NCI-H1105 (cell line): ENCODE measurements around the gene MMP11.

ENCODE experiments used
- DNase-seq: peaks from one replicate; lab custom pipeline; 2025; lab: John Stamatoyannopoulos, UW

The MMP11 gene

GRCh38 chr22:23759566-23759965, 13.1 kb upstream of the MMP11 start:
- DNase-seq: no peak

DNA sequence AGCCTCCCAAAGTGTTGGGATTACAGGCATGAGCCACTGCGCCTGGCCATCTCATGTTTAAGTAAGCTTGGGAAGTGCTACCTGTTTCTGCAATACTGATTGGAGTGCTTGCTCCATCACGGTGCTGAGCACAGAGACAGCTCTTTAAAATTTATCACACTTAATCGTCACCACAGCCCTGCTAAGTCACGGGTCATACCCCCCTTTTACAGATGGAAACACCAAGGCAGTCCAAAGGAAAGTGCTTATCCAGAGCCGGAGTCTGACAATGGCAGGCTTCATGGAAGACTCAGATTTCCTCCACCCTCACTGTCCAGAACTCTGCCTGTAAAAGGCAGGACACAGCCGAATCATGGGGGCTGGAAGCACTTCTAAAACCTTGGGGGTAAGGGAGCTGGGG, 12.6 kb upstream of the MMP11 start:
- no peak for DNase-seq

DNA sequence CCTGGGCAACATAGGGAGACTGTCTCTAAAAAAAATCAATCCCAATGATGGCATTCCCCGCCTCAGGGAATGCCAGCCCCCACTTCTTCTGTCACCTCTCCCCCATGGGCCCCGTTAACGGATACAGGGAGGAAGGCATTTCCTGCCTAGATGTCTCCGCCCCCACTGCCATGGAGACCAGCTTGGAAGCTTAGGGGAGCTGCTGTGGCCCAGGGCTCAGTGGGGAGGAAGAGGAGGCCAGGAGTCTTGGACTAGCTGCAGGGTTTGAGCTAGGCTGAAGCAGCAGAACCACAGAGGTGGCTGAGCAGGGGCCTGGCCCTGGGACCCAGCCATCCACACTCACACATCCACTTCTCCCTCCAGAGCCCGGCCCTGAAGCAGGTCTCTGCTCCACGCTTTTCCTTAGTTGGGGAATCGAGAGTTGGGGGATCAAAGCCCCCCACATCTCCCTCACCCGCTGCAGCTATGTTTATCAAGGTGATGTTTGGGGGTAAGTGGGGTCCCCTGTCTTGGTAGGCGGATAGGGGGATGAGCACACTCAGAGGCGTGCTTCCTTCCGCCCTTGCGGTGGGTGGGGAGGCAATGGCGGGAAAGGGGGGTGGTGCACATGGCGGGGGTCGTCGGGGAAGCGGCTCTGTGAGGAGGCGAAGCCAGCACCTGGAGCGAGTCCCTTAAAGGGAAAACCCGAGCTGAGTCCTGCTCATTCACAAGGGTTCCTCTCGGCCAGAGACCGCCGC, 9.6 kb upstream of the MMP11 start, which contains the start of gene C22orf15:
C22orf15 (plus strand) TSS at position 149 of the 737 bp plus-strand sequence; CDS start at position 466, 317 bp downstream.
- no peak for DNase-seq

GRCh38 chr22:23763579-23763945, 9.1 kb upstream of the MMP11 start:
- DNase-seq: no peak

GRCh38 chr22:23763954-23764353, 8.7 kb upstream of the MMP11 start:
- DNase-seq: no peak

DNA sequence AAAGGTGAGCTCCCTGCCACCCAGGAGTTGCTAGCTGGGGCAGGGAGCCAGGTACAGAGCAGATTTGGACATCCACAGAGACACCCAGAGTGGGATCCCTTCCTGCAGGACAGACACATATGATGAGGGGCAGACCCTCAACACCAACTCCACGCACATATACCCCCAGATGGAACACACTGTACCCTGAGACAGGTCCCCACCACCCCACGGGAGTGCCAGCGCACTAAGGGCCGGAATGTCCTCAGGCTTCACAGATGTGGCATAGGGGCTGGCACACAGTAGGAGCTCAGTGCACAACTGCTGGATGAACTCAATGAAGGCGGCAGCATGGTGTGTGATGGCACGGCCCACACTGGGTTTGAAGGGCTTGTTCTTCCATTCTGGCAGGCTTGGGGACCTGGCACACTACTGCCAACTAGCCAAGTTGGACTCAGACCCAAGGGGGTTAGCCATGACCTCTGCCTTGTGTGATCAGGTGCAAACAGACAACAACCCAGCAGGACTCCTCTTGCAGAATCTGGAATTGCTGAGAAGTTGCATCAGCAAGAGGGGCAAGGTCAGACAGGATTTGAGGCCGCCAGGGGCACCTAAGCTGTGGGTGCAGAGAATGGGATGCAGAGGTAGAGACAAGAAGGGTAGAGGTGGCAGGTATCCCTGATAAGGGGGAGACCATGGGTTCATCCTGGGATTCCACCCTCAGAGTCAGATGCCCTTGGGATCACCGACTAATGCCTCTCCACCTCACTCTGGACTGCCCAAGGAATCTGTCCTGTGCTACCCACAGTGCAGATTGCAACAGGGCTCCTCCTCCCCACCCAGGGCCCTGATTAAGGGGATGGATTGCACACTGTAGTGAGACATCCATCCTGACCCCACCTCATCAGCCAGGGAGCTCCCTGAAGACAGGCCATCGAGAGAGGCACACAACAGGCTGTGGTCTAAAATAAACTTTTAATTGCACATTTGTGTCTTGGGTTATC, 7.5 kb upstream of the MMP11 start:
- no peak for DNase-seq

- DNase-seq: no peak
Measured at GRCh38 chr22:23767303-23767672, 5.4 kb upstream of the MMP11 start.

- DNase-seq: peak; percentile 64
Measured at GRCh38 chr22:23767673-23768548, 4.7 kb upstream of the MMP11 start, which contains the start of gene CHCHD10. Gene CHCHD10 (minus strand): TSS chr22:23767972. CDS start chr22:23767874, 98 bp downstream.

- no peak for DNase-seq
Measured at GRCh38 chr22:23769321-23769965, 3.2 kb upstream of the MMP11 start.

DNA sequence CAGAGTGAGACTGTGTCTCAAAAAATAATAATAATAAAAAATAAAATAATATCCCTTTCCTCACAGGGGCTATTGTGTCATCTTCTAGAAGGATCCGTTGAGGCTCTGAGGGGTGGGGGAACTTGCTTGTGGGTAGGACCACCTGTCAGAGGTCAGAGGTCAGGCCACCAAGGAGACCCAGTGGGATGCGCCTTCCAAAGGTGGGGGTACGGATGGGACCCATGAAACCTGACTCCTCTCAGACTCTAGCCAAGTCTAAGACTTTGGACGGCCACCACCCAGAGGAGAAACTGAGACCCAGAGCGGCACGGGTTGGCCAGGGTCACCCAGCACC, 367 bp upstream of the MMP11 start:
- no peak for DNase-seq

GRCh38 chr22:23773483-23774113, 949 bp downstream of the MMP11 start:
- no peak for DNase-seq

- DNase-seq: no peak
Measured at GRCh38 chr22:23774114-23774921, 1.7 kb downstream of the MMP11 start.

DNA sequence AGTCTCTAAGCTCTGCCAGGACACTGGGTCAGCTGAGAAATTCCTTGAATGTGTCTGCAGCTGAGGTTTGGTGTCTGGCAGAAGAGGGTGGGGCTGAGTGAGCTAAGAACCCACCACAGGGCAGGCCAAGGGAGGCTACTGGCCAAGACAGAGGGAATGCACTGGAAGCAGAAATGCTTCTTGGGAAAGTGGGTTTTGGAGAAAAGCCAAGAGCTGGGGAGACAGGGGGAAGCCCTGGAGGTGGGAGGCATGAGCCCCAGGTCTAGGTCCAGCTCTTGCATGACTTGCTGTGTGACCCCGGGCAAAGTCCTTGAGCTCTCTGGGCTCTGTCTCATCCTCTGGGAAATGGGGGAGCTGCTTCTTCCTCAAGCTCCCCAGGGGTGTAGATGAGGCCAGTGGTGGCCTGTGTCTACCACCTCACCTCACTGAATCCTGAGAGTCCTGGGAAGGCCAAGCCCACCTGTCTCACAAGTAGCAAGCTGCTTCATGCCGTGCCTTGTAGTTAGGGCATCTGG, 2.3 kb downstream of the MMP11 start:
- DNase-seq: no peak

GRCh38 chr22:23775779-23776375, 3.2 kb downstream of the MMP11 start:
- no peak for DNase-seq

GRCh38 chr22:23777776-23778576, 5.3 kb downstream of the MMP11 start:
- no peak for DNase-seq

DNA sequence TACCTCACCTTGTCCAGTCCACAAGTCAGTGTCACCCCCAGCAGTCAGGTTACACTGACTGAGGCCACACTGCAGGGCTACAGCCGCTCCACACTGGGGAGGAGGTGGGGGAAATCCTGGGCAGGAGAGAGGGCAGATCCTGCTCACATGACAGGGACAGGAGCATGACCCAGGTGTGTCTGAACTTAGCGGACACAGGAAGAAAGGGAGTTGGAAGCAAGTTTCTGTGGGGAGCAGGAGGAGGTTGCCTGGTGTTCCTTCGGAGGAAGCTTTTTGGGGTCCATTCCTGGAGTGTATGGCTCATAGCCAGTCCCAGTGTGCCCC, 5.9 kb downstream of the MMP11 start:
- no peak for DNase-seq

- DNase-seq: no peak
Measured at GRCh38 chr22:23779083-23779482, 6.4 kb downstream of the MMP11 start.

- DNase-seq: no peak
Measured at GRCh38 chr22:23779731-23780130, 7.1 kb downstream of the MMP11 start.
